HG03354 (cell line): ENCODE data around the gene PRKCA.
A peak's percentile ranks its signal among the peaks of the same experiment; 100 is the strongest.
"Not testable (repeated sequence)": the region's sequence is repeated elsewhere in the genome, so short reads cannot be mapped to it uniquely, and the experiment has no call there.

Experiments used
- ATAC-seq: cut with Tn5 transposase; IDR thresholded peaks from one replicate; pipeline ENCODE4 v1.9.1; 2021; ENCODE audit warnings: mild to moderate bottlenecking; ENCODE audit not compliant: unreplicated experiment, poor library complexity, severe bottlenecking

Gene PRKCA

DNA sequence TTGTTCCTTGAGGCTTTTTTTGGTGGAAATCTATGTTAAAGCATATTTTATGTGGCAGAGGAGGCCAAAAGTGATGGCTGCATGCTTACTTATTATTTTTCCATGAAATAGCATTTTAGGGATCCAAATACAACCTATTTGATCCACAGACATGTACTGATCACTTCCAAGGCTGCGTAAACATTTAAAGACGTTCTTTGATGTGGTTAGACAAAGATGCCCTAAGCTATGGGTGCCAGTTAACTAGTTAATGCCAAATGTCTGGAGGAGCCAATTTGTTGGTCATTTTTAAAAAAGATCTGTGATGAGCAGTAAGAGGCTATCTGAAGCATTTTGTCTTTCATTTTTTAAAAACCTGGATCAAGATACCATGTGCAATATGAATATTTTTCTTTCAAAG is 17.3 kb upstream of the PRKCA start:
- ATAC-seq, result no peak

DNA sequence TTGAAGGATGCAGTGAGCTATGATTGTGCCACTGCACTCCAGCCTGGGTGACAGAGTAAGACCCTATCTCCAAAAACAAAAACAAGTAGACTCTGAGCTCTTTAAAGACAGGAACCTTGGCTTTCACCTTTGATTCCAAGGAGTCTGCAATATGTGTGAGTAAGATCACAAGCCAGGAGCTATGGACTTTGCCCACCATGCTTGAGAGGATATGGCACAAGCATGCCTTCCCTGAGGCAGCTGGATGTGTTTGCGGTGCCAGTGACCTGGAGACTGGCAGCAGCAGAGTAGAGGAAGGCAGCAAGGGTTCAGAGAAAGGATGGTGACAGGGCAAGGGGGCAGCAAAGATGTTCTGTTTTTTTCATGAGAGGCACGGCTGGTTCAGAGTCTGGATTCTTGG is 14.5 kb upstream of the PRKCA start:
- ATAC-seq, result no peak

DNA sequence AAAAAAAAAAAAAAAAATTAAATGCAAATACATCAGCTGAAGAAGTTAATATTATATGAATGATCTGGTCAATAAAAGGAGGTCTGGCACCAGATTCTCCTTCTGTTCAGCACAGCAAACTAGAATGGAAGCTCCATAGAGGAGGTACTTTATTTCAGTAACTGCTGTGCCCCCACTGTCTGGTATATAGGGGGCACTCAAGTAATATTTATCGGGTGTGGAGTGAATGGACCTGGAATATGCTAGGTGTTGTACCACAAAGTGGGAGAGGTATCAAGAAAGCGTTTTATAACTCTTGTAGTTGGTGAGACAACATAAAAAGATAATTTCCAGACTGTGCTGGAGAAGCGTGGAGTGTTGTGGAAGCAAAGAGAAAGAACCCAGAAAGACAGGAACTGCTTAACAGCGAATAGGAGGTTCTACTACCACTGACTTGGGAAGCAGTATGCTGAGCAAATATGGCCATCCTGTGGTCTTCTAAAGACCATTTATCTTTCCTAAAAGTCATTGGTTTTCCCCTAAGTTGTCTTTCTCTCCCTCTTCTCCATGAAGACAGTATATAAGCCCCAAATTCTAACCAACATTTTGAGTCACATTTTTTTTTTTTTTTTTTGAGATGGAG is 12.2 kb upstream of the PRKCA start:
- no peak for ATAC-seq

DNA sequence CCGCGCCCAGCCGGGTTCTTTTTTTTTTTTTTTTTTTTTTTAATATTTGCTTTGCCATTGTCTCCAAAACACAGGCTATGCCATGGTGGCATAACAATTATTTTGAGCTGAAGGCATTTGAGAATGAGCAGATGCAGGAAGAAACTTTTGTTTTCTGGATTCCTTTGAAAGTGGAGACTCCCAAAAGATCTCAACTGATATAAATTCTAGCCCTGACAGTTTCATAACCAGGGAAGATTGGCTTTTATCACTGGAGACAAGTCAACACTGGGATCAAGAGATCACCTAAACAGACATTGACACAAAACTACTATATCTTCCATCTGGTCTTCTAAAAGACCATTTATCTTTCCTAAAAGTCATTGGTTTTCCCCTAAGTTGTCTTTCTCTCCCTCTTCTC is 10.1 kb upstream of the PRKCA start:
- no peak for ATAC-seq

DNA sequence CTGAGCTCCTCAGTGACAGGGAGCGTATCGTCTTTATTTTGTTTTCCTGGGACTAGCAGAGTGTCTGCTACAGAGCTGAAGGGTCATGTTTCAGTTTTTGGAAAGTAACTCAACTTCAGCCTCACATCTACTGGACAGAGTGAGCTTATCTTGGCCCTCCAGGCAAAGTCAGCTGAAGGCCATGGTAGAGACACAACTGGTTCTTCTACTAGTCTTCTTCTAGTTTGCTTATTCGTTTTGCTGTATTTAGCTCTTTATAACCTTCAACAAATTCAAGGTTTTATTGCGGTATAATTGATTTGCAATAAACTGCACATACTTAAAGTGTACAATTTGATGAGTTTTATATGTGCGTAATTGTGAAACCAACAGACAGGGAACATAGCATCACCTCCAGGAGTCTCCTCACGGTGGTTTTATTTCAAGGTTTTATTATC is 6.1 kb upstream of the PRKCA start:
- no peak for ATAC-seq

DNA sequence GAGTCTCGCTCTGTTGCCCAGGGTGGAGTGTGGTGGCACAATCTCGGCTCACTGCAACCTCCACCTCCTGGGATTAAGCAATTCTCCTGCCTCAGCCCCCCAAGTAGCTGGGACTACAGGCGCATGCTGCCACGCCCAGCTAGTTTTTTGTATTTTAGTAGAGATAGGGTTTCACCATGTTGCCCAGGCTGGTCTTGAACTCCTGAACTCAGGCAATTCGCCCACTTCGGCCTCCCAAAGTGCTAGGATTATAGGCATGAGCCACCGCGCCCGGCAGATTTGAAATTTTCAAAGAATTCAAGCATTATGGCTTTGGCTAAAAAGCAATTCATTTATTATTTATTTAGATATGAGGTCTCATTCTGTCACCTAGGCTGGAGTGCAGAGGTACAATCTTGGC is 5.0 kb upstream of the PRKCA start:
- not testable (repeated sequence) for ATAC-seq

DNA sequence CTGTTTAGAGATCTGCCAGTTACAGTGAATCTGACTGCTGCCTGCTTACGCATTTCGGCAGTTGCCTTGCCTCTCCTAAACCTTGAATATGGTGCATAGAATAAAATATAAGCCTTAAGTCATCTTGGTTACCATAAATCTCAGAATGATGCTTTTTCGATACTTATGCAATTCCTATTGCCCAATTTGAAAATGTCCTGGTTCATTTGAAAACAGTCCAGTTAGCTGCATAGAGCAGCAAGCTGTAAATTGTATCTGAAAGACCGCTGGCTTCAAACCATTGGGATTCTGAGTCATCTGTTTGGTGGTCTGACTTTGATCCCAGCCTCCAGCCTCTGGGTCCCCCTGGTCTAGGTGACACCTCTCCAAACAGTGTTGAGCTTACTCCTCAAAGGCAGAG is 2.7 kb upstream of the PRKCA start:
- no peak for ATAC-seq

DNA sequence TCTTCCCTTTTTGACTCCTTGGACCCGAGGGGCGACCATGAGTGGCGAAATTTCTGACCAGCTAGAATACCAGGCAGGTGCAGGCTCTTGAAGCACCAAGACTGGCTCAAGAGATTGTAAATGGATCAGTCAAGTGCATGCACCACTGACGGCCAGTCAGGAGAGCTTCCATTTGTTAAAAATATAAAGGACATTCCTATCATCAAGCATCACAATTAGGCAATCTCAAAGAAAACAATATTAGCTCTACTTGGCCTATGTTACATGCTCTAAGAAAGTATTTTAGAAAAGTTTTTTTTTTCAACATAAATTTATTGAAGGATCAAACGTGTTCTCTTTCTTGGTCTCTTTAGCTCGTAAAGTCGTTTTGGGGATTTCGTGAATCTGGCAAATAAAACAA is 1.5 kb upstream of the PRKCA start:
- ATAC-seq, result no peak

DNA sequence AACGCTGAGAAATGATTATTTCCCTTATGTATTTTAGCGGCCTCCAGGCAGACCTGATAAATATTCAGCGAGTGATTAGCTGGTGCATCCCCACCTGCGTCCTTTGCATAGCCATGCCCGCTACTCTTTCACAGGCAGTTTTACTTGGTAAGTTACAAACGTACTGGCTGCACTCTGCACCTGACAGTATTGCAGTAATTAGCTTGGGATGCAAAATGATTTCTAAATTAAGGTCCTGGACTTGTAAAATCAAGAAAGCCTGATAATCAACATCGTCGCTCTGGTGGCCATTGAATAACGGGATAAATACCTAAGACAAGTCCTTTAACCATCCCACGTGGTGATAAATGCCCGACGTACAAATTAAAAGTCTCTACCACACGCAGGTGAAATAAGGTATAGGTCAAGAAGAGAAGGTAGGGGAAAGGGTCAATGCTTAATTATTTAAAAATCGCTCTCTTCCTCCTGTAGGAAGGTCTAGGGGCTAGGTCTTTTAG is 998 bp upstream of the PRKCA start:
- ATAC-seq, result no peak

DNA sequence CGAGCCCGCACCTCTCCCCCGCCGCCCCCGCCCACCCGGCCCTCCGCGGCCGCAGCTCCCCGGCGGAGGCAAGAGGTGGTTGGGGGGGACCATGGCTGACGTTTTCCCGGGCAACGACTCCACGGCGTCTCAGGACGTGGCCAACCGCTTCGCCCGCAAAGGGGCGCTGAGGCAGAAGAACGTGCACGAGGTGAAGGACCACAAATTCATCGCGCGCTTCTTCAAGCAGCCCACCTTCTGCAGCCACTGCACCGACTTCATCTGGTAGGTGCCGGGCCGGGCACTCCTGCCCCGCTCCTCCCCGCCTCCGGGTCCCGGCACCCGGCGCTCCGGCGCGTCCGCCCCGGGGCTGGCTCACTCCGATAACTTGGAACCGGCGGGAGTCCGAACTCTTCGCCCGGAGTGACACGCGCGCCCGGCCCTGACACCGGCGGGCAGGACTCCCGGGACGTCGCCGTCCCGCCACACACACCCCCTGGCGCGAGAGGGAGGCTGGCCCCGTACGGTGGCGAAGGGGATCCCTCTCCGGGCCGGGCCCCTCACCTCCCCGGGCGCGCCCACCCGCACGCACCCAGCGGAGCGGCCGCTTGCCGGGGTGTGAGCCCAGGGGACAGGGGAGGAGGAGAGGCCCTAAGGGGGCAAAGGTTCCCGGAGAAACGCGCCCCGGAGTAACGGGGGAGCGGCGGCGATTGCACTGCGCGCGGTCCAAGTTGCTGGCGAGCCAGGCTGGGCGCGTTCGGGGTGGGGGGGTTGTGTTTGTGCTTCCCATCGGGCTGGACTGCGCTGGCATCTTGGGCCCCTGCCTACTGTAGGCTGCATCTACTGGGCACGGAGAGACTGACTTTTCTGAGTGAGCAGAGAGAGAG is 581 bp downstream of the PRKCA start:
- ATAC-seq, result peak; percentile 35

DNA sequence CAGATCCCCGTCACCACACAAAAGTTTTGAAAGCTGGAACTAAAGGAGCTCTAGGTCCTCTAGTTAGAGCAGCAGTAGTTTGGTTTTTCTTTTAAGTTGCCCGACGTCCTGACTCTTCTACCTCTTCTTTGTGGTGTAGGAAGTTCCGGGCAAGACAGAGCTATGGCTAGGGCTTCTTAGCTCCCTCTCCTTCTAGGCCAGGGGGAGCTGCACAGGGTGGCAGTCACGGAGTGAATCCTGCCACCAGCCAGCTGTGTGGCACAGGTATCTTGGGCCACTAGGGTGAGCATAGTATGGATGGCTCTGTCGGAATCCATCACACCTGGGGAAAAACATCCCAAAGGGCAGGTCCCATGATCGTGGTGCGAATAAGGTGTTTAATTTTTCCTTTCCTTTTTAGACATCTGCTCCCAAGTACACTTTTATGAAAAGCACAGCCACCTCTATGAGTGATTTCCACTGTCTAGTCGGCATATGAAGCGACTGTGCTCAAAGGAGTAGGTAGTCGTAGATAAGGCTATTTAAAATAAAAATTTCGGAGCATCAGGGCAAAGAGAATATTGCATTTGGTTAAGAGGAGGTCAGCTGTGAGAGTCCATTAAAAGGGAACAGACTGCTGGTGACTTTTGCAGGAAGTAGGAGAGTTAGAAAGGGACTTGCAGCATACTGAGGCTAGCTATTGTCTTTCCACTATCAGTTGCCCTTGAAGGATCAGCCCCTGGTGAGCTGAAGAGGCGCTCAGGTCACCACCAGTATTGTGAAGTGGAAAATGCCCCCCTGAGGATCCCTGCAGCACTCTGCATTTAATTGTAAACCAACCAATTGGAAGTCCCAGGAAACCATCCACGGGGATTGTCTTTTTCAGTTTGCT is 2.1 kb downstream of the PRKCA start:
- ATAC-seq, result no peak

DNA sequence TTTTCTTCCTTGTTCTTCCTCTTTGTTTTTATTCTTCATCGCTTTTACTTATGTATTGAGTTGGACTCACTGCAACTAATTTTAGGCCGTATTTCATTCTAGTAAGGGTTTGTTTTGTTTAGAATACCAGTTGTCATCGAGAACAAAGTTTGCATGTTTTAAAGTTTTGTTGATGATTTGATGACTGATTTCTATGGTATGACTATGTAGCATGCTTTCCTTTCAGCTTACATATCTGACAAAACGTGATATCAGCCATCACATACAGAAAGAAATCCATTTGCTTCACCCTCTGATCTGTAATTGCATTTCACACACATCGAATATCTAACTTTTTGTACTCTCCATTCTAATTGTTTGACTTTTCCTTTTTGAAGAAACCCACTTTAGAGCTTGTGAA is 4.0 kb downstream of the PRKCA start:
- ATAC-seq, result no peak

DNA sequence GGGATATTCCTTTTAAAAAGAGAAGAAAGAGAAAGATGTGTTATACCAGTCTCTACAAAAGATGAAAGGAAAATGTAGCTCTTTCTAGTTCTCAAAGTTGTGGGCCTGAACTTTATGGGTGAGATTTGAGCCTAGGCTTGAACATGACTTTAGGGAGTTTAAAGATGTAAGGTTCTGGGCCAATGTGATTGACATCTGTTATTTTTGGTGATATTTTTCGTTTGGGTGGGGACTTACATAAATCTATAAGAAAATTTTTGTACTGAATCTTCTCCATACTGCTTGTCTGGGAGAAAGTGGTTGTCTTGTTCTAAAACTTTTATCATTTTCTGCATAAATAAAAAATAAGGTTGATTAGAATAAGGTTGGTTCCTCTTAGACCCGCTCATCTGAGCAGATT is 4.8 kb downstream of the PRKCA start:
- ATAC-seq, result no peak

DNA sequence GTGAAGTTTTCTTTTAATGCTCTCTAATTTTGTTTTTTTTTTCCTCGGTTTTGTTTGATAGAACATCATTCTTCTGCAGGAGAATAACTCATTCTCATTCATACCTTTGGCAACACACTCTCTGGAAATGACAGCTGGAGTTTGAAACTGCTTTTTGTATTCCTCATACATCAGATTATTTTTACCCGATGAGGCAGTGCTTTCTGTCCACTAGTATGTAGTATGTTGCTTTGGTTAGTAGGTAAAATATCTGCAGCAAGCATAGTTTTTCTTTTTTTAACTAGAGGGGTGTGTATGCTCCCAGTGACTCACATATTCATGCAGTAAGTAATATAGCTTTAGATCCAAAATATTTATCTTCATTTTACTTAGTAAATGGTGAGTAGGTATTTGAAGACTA is 6.4 kb downstream of the PRKCA start:
- ATAC-seq, result no peak

DNA sequence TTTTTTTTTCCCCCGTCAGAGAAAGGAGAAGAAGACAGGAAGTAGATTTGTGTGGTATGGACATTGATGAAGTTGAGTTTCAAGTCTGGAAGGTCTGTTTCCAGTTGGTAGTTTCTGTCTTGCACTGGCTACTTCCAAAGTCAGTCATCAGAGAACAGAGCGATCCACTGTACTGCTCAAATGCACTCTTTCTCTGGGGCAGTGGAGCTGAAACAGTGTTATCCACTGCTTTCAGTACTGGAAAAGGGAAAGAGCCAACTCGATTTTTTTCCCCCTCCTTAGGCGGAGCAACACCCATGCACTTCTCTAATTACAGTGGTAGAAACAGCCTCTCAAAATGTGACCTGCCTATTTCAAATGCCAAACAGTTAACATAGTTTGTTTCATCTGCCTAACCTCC is 7.4 kb downstream of the PRKCA start:
- ATAC-seq, result no peak

DNA sequence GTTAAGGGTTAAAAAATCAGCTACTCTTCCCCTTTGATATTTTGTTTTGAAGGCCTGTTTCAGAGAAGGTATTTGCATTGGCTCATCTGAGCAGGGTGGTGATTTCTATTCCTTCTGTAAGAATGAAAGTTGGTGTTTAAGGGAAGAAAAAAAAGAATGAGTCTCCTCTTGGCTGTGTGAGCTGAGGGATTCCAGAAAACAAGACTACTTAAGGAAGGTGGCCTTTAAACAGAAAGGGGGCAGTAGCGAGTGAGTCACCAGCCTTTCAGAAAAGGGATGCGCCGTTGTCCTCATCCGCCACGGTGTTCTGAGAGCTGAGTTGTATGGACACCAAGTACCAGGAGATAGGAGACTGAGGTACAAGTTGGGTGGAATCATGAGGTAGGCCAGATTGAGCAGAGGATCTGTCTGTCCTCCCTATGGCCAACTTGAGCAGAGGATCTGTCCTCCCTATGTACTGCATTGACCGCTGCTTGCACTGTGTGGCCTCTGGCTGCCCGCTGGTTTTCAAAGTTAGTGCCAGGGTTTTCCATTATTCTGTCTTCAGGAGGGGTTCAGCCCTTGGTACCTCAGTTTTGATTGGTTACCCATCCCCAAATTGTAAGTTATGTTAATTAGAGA is 8.2 kb downstream of the PRKCA start:
- ATAC-seq, result no peak

DNA sequence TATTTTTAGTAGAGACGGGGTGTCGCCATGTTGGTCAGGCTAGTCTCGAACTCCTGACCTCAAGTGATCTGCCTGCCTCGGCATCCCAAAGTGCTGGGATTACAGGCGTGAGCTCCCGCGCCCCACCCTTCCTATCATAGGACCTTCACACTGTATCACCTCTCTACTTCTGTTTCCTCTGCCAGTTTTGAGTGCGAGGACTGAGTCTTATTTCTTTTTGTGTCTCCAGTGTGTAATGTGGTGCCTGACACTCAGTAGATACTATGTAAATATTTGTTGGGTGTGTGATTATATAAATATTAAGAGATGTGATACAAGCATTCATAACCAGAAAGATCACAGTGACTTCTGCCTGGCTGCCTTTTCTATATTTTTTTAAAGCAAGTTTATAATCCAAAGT is 10.5 kb downstream of the PRKCA start:
- no peak for ATAC-seq

DNA sequence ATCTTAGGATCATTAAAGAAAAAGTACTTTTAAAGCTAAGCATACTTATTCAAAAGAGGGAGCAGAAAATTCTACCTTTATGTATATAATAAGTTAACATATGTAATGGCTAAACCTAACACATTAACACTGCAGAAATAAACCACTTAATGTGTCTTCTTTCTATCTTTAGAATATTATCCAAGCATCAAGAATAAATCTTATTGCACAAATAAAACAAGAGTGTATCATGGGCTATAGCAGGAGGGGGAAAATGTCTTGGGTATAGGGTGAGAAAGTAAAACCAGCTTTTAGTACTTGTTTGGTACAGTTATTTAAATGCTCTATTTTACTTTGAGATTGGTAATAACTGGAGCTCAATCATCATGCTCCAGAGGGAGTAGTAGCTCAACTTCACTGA is 10.9 kb downstream of the PRKCA start:
- no peak for ATAC-seq

DNA sequence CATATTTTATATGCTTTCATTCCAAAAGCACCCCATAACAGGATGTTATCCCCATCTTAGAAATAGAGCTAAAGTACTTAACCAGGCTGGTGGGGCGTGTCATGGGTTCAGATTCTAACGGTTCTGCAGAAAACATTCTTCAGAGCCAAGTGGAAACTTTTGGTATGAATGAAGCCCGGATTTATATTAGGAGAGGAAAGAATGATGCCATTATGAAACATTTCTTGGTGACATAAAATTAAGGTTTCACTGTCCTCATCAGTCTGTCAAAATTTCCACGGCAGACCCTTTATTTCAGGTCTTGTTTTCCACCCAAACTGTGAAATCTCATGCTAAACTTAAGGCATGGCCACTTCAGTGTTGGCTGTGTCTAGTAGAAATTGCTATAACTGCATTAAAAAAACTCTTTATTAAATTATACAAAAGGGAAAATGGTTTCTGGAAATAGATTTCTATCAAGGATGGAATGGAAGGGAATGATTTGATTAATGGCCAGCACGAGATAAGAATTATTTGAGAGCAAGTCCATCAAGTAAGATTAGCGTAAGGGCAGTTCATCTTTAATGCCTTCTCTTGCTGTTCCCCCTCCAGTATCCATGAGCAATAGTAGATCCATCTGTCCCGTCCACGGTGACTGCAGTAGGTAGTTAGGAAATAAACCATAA is 11.7 kb downstream of the PRKCA start:
- no peak for ATAC-seq
